GM19467 (cell line): ENCODE measurements around the gene FXYD1.

Source experiments
- ATAC-seq: cut with Tn5 transposase; IDR thresholded peaks from one replicate; pipeline ENCODE4 v1.9.1; 2021; ENCODE audit warnings: mild to moderate bottlenecking, moderate library complexity; ENCODE audit not compliant: unreplicated experiment

The FXYD1 gene

GRCh38 chr19:35106898-35107541 is 31.6 kb upstream of the FXYD1 start:
- ATAC-seq = no peak

- ATAC-seq = no peak
These were observed 31.1 kb upstream of the FXYD1 start for GRCh38 chr19:35107545-35107944.

GRCh38 chr19:35108730-35109129 is 29.9 kb upstream of the FXYD1 start:
- ATAC-seq = no peak

- no peak for ATAC-seq
These were observed 29.1 kb upstream of the FXYD1 start for GRCh38 chr19:35109395-35110112.

- no peak for ATAC-seq
These were observed 27.6 kb upstream of the FXYD1 start for GRCh38 chr19:35110974-35111373.

GRCh38 chr19:35112995-35113688 is 25.5 kb upstream of the FXYD1 start:
- no peak for ATAC-seq

DNA sequence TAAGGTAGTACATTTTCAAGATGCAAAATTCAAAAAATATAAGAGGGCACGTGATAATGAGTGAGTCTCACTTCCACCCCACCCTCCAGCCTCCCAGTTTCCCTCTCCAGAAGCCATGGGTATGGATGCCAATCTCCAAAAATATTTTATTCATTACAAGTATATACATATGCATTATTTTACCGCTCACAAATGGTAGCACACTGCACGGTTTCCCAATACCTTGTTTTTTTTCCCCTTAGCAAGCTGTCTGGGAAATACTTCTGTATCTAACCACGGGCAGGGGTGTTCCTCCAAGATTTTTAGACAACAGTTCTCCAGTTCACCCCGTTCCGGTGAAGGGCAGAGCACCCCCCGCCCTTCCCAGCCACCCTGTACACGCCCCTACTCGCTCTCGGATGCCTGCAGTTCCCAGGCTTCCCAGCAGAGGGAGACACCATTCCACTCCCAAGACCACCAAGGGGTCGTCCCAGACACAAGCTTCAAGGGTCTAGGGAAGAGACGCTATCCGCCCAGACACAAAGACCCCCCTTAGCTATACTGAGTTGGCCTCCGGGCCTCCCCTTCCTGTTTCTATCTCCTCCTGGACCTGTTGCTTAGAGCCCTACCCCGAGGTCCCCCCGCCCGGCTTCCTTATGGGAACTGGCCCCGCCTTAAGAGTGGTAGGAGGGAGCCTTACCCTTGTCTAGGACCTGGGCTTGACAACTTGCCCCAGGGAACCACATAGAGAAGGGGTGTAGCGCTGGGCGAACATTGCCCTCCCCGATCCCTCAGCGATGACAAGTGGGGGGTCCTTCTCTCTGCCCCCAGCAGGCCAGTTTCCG is 24.1 kb upstream of the FXYD1 start:
- no peak for ATAC-seq

DNA sequence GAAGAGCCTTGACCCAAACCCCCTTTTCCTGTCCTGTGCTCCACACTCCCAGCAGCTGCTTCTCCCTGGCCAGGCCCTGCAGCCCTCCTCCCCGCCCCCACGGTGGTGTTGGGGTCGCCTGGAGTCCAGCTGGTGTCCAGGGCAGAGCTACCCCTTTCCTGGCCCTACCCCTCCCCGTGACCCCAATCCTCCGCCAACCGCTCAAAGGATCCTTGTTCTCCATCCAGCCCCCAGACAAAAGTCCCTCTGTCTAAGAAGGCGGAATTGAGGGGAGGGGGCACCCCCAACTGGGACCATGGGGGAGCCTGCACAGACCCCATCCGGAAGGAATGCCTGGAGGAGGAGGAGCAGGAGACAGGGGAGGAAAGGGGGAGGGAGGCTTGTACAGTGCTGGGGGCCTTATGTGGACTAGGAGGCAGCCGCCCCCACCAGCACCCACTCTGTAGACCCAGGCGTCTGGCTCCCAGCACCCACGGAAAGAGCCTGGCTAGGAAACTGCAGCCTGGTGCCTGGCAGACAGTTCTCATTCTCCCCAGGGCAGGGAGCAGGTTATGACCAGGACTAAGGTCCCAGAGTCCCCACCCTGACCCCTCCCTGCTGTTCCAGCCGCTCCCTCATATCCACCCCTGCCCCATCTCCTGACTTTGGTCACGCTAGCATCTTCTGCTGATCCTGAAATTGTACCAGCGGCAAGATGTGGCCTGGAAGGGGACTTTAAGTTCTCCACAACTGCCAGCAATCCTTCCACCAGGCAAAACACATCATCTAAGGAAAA is 23.3 kb upstream of the FXYD1 start, which contains the start of gene FXYD3:
FXYD3 (plus strand) TSS at position 647 of the 775 bp plus-strand sequence. CDS start 3,554 bp downstream, outside the sequence.
- ATAC-seq = no peak

DNA sequence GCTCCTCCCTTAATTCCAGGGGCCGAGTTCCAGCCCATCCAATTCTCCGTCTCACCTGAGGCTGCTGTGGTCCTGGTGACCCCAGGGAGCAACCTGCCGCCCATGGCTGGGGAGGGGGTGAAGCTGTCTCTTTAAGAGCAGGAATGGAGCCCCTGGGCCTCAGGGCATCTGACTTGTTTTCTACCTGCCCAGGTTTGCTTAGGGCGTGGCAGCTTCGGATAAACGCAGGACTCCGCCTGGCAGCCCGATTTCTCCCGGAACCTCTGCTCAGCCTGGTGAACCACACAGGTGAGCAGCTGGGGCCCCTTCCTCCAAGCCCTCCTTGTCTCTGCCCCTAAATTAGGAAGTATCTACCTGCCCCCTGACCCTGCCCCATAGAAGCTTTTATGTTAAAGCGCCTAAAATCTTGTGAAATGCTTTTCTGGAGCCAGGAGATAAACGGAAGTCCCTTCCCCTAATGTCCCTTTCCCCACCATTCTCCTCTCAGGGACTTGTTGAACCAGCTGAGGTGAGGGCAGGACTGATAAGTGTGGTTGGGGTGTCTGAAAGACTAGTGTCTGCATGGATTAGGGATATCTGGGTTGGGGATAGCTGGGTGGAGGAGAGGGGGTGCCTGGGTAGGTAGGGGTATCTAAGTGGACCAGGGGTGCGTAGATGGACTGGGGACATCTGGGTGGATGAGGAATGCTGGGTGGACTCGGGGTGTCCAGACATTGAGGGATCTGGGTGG is 22.4 kb upstream of the FXYD1 start:
- no peak for ATAC-seq

DNA sequence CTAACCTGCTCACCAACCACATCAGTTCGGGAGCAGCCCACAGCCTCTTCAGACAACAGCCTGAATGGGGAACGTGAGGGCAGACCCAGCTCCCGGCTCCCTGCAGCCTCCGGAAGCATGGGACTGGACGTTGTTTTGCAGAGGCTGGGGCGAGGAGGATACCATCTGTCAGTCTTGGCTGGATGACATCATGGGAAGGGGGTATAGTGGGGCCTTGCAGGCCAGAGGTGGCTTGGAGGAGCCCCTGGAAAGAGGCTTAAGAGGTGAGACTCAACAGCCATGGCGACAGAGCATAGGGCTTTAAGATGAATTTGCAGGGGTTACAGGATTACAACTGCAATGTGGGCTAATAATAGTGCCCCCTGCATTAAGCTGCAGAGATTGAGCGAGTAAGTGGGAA is 21.5 kb upstream of the FXYD1 start:
- no peak for ATAC-seq

DNA sequence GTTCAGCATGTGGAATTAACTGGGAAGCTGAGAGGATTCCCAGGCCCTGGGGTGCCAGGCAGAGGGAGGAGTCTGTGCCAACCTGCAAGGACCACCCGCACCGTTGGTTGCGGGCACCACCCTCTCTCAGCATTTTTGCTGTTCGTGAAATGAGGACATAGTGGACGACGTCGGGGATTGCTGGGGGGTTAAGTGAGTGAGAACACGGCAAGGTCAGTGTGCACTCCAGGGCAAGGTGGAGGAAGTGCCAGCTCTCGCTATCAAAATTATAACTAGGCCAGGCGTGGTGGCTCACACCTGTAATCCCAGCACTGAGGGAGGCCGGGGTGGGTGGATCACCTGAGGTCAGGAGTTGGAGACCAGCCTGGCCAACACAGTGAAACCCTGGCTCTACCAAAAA is 20.8 kb upstream of the FXYD1 start:
- no peak for ATAC-seq

GRCh38 chr19:35118268-35119020 is 20.2 kb upstream of the FXYD1 start:
- no peak for ATAC-seq

GRCh38 chr19:35119091-35119490 is 19.5 kb upstream of the FXYD1 start:
- ATAC-seq = no peak

GRCh38 chr19:35119578-35120155 is 19.0 kb upstream of the FXYD1 start:
- no peak for ATAC-seq

DNA sequence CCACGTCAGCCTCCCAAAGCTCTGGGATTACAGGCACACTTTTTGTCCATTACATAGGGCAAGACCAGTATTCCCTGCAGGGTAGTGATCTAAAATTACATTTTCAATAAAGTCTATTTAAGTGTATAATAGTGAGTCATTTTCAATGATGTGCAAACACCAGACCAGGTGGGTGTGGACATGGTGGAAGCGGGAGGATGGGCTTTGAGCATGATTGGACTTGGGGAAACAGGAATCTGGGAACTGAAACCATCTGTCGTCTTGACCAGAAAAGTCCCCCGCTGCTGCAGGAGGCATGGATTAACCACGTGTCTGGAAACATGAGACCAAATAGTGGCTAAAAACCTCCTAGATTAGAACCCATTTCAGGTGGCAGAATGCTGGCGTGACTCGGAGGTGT is 18.1 kb upstream of the FXYD1 start:
- no peak for ATAC-seq

DNA sequence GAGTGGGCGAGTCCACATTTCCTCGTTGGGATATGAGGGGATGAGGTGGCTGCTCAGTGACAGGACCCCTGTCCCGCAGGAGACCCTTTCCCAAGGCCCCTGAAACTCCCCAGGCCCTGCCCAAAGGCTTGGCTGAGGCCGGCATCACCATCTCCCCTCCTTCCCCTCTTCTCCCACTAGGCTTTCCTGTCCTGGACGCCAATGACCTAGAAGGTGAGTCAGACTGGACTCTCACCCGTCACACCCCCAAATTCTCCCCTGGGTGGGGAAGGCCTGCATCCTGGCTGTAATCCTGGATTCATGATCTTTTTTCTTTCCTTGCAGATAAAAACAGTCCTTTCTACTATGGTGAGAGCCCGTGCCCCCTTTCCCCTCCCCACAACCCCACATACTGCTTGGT is 17.7 kb upstream of the FXYD1 start:
- no peak for ATAC-seq

DNA sequence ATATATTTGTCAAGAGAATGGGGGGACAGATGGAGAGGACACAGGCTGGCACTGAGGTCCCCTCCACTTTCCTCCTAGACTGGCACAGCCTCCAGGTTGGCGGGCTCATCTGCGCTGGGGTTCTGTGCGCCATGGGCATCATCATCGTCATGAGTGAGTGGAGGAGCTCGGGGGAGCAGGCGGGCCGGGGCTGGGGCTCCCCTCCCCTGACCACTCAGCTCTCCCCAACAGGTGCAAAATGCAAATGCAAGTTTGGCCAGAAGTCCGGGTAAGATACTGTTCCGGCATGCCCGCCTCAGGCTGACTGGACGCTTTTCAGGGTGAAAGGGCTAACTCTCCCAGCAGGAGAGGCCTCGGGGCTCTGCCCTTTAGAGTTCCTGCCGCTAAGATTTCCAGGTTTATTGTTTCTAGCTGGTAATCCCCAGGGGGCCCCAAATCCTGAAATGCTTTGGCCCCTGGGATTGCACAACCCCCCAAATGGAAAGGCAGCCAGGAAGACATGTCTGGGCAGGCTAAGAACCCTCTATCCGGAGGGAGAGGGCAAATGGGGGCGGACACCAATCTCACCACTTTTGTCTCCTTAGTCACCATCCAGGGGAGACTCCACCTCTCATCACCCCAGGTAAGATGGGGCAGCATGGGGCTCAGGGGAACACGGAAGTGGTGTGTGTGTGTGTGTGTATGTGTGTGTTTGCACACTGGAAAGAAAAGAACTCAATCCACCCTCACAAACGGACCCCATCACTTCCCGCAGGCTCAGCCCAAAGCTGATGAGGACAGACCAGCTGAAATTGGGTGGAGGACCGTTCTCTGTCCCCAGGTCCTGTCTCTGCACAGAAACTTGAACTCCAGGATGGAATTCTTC is 15.7 kb upstream of the FXYD1 start:
- ATAC-seq = no peak

GRCh38 chr19:35123573-35123972 is 15.1 kb upstream of the FXYD1 start:
- no peak for ATAC-seq
